NT2/D1 (cell line): ENCODE measurements around the gene TTBK2.

Experiments
- DNase-seq: peaks from one replicate; pipeline ENCODE4 v3.0.0-alpha.2; 2011; ENCODE audit warnings: low read depth, low spot score
- H3K27me3 ChIP-seq: 2 replicates; pipeline ENCODE4 v1.6.0; 2011; ENCODE audit warnings: mild to moderate bottlenecking; ENCODE audit not compliant: insufficient read length, insufficient read depth
- H3K36me3 ChIP-seq: 2 replicates; pipeline ENCODE4 v1.6.1; 2011; ENCODE audit warnings: mild to moderate bottlenecking, low read length, mixed read lengths; ENCODE audit not compliant: insufficient read depth, insufficient read length
- H3K4me1 ChIP-seq: 2 replicates; pipeline ENCODE4 v1.5.1; 2011; ENCODE audit not compliant: insufficient read depth, insufficient read length
- H3K4me3 ChIP-seq: 2 replicates; pipeline ENCODE4 v1.5.1; 2011; ENCODE audit warnings: low read depth; ENCODE audit not compliant: insufficient read length
- H3K9ac ChIP-seq: 2 replicates; pipeline ENCODE4 v1.6.0; 2011; ENCODE audit warnings: low read depth; ENCODE audit not compliant: insufficient read length
- H3K9me3 ChIP-seq: 2 replicates; pipeline ENCODE4 v1.5.1; 2011; ENCODE audit warnings: mild to moderate bottlenecking, low read length; ENCODE audit not compliant: insufficient read depth
- SUZ12 ChIP-seq: IDR thresholded peaks from 2 replicates; pipeline ENCODE4 v1.6.1; 2011; ENCODE audit not compliant: insufficient read length, insufficient read depth; ENCODE audit errors: extremely low read depth
- YY1 ChIP-seq: IDR thresholded peaks from 2 replicates; pipeline ENCODE4 v1.6.1; 2011; ENCODE audit not compliant: insufficient read length, insufficient read depth
- ZNF274 ChIP-seq: IDR thresholded peaks from 2 replicates; pipeline ENCODE4 v1.6.1; 2011; ENCODE audit warnings: mild to moderate bottlenecking, low read depth, low read length

The TTBK2 gene

GRCh38 chr15:42868683-42869082, 51.9 kb downstream of the TTBK2 start:
- H3K27me3 ChIP-seq, result no peaks in the 10 kb centered on the region
- no peak for DNase-seq
- no peaks in the 10 kb centered on the region for H3K36me3 ChIP-seq
- H3K9me3 ChIP-seq, result no peaks in the 10 kb centered on the region
- no peaks in the 10 kb centered on the region for H3K4me1 ChIP-seq
- no peak overlapping the region for H3K4me3 ChIP-seq
- no peak overlapping the region for H3K9ac ChIP-seq
- TF ChIP-seq ZNF274 (no peak), SUZ12 (no peak), YY1 (no peak)

- Histone ChIP-seq H3K27me3 (no peaks in the 10 kb centered on the region), H3K9me3 (no peaks in the 10 kb centered on the region), H3K4me3 (no peak overlapping the region), H3K36me3 (no peaks in the 10 kb centered on the region), H3K9ac (no peak overlapping the region), H3K4me1 (no peaks in the 10 kb centered on the region)
- no peak for DNase-seq
- no peak for TF ChIP-seq SUZ12
- no peak for TF ChIP-seq ZNF274
- TF ChIP-seq YY1, result no peak
Measured at GRCh38 chr15:42863572-42864239, 56.9 kb downstream of the TTBK2 start.

GRCh38 chr15:42858999-42859789, 61.4 kb downstream of the TTBK2 start:
- DNase-seq, result no peak
- no peak overlapping the region for H3K4me3 ChIP-seq
- no peaks in the 10 kb centered on the region for H3K27me3 ChIP-seq
- no peak overlapping the region for H3K9ac ChIP-seq
- H3K9me3 ChIP-seq, result no peaks in the 10 kb centered on the region
- no peaks in the 10 kb centered on the region for H3K4me1 ChIP-seq
- no peaks in the 10 kb centered on the region for H3K36me3 ChIP-seq
- TF ChIP-seq SUZ12, result no peak
- no peak for TF ChIP-seq YY1
- TF ChIP-seq ZNF274, result no peak

GRCh38 chr15:42858540-42858939, 62.0 kb downstream of the TTBK2 start:
- DNase-seq, result no peak
- H3K4me1 ChIP-seq, result no peaks in the 10 kb centered on the region
- no peaks in the 10 kb centered on the region for H3K27me3 ChIP-seq
- no peak overlapping the region for H3K9ac ChIP-seq
- no peak for TF ChIP-seq ZNF274
- H3K4me3 ChIP-seq, result no peak overlapping the region
- H3K9me3 ChIP-seq, result no peaks in the 10 kb centered on the region
- H3K36me3 ChIP-seq, result no peaks in the 10 kb centered on the region

DNA sequence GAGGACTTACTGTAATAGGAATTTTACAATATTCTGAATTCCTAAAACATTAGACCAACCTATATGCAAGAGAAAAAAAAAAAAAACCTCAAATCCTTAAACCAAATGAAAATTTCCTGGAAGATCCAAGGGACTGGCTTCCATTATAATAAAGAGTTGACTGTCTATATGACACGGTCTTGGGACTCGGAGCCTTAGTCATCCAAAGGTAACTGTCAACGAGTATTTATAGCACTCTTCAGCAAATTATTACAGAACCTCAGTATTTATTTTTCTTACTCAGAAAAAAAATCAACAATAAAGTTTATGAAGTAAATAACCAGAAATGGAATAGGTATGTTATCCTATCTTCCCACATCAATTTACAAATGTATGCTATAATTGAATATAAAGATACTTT, 66.0 kb downstream of the TTBK2 start:
- no peak for TF ChIP-seq YY1
- no peak for TF ChIP-seq ZNF274
- TF ChIP-seq SUZ12, result no peak
- Histone ChIP-seq H3K4me3 (no peak overlapping the region), H3K36me3 (no peaks in the 10 kb centered on the region), H3K27me3 (no peaks in the 10 kb centered on the region), H3K9ac (no peak overlapping the region), H3K4me1 (no peaks in the 10 kb centered on the region), H3K9me3 (no peaks in the 10 kb centered on the region)
- DNase-seq, result no peak

GRCh38 chr15:42849836-42850235, 70.7 kb downstream of the TTBK2 start:
- no peak overlapping the region for H3K9ac ChIP-seq
- no peaks in the 10 kb centered on the region for H3K9me3 ChIP-seq
- TF ChIP-seq YY1 (no peak), SUZ12 (no peak), ZNF274 (no peak)
- H3K4me3 ChIP-seq, result no peak overlapping the region
- H3K4me1 ChIP-seq, result no peaks in the 10 kb centered on the region
- no peak for DNase-seq
- no peaks in the 10 kb centered on the region for H3K27me3 ChIP-seq
- H3K36me3 ChIP-seq, result no peaks in the 10 kb centered on the region

DNA sequence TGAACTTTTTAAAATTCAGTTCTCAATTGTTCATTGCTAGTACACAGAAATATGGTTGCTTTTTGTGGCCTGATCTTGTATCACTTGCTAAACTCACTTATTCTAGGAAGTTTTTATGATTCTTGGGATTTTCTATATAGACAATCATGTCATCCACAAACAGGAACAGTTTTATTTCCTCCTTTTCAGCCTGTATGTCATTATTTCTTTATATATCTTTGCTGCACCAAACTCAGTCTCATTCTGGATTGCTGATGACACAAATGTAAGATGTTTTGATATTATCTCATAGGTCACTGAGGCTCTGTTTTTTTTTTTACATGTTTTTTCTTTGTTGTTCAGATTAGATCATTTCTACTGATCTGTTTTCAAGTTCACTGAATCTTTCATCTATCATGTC, 71.7 kb downstream of the TTBK2 start:
- Histone ChIP-seq H3K36me3 (no peaks in the 10 kb centered on the region), H3K9ac (no peak overlapping the region), H3K27me3 (no peaks in the 10 kb centered on the region), H3K4me1 (no peaks in the 10 kb centered on the region), H3K9me3 (peaks cover 8% of the 10 kb centered on the region; the same call in 1 of the 2 replicates), H3K4me3 (no peak overlapping the region)
- no peak for DNase-seq
- no peak for TF ChIP-seq YY1
- TF ChIP-seq ZNF274, result no peak
- TF ChIP-seq SUZ12, result no peak
